ENCODE data around the gene NR2C2AP.

NR2C2AP gene

GRCh38 chr19:19201697-19202630, 1.2 kb downstream of the NR2C2AP start:
- DNase-seq (ENCODE audit: low read depth) = no peak
- no peak for TF ChIP-seq CTCF (IDR thresholded peaks at IDR 0.05; ENCODE audit: low read length, missing control alignments)
- peak overlapping the region; percentile 74 for H3K4me3 ChIP-seq (replicated peaks; ENCODE audit: low read depth, low read length)

DNA sequence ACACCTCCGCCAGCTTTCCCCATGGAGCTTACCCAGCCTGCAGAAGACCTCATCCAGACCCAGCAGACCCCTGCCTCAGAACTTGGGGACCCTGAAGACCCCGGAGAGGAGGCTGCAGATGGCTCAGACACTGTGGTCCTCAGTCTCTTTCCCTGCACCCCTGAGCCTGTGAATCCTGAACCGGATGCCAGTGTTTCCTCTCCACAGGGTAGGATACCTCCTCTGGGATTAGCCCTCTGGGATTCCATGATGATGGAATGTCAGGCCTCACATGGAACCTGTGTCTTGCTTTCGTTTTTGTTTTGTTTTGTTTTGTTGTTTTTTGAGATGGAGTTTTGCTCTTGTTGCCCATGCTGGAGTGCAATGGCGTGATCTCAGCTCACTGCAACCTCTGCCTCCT, 9.3 kb downstream of the NR2C2AP start:
- TF ChIP-seq CTCF (IDR thresholded peaks at IDR 0.05; ENCODE audit: low read length, missing control alignments) = no peak
- peak overlapping the region; percentile 99 for H3K4me3 ChIP-seq (replicated peaks; ENCODE audit: low read depth, low read length)
- no peak for DNase-seq (ENCODE audit: low read depth)

- H3K4me3 ChIP-seq (replicated peaks; ENCODE audit: low read depth, low read length) = peak overlapping the region; percentile 99
These were observed 10.2 kb downstream of the NR2C2AP start for GRCh38 chr19:19192910-19193423.

GRCh38 chr19:19192078-19192882, 10.9 kb downstream of the NR2C2AP start, which contains the start of the genes BORCS8 and RFXANK:
Gene BORCS8 (minus strand): TSS chr19:19192152. CDS start chr19:19192117, 35 bp downstream.
Gene RFXANK (plus strand): TSS chr19:19192258. CDS start chr19:19193947, 1,689 bp downstream.
- TF ChIP-seq CTCF (IDR thresholded peaks at IDR 0.05; ENCODE audit: low read length, missing control alignments) = no peak

More at GRCh38 chr19:19192910-19193423, 10.2 kb downstream of the NR2C2AP start:
- peak; percentile 11 for DNase-seq (ENCODE audit: low read depth)
- TF ChIP-seq CTCF (IDR thresholded peaks at IDR 0.05; ENCODE audit: low read length, missing control alignments) = no peak

GRCh38 chr19:19191768-19192077, 11.5 kb downstream of the NR2C2AP start:
- peak overlapping the region; percentile 99 for H3K4me3 ChIP-seq (replicated peaks; ENCODE audit: low read depth, low read length)
- no peak for TF ChIP-seq CTCF (IDR thresholded peaks at IDR 0.05; ENCODE audit: low read length, missing control alignments)
- DNase-seq (ENCODE audit: low read depth) = no peak

More at GRCh38 chr19:19192078-19192882, 10.9 kb downstream of the NR2C2AP start, which contains the start of the genes BORCS8 and RFXANK:
- H3K4me3 ChIP-seq (replicated peaks; ENCODE audit: low read depth, low read length) = peak within 1 kb of the TSS; percentile 99
- DNase-seq (ENCODE audit: low read depth) = peak; percentile 99

GRCh38 chr19:19186742-19187141, 16.5 kb downstream of the NR2C2AP start:
- no peak for TF ChIP-seq CTCF (IDR thresholded peaks at IDR 0.05; ENCODE audit: low read length, missing control alignments)
- DNase-seq (ENCODE audit: low read depth) = no peak
- H3K4me3 ChIP-seq (replicated peaks; ENCODE audit: low read depth, low read length) = no peak overlapping the region
